ENCODE data around the gene CASP8AP2.
"Not testable (repeated sequence)": the region's sequence is repeated elsewhere in the genome, so short reads cannot be mapped to it uniquely, and the experiment has no call there.

Gene CASP8AP2

GRCh38 chr6:89826029-89826528 lies 3.6 kb upstream of the CASP8AP2 start:
- DNase-seq, result no peak

DNA sequence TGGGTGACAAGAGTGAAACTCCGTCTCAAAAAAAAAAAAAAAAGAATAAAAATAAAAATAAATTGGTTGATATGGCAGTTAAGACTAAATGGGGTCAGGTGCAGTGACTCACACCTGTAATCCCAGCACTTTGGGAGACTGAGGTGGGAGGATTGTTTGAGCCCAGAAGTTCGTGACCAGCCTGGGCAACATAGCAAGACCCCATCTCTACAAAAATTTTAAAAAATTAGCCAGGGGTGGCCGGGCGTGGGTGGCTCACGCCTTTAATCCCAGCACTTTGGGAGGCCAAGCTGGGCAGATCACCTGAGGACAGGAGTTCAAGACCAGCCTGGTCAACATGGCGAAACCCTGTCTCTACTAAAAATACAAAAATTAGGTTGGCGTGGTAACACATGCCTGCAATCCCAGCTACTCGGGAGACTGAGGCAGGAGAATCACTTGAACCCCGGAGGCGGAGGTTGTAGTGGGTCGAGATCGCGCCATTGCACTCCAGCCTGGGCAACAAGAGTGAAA lies 1.1 kb upstream of the CASP8AP2 start:
- not testable (repeated sequence) for DNase-seq

DNA sequence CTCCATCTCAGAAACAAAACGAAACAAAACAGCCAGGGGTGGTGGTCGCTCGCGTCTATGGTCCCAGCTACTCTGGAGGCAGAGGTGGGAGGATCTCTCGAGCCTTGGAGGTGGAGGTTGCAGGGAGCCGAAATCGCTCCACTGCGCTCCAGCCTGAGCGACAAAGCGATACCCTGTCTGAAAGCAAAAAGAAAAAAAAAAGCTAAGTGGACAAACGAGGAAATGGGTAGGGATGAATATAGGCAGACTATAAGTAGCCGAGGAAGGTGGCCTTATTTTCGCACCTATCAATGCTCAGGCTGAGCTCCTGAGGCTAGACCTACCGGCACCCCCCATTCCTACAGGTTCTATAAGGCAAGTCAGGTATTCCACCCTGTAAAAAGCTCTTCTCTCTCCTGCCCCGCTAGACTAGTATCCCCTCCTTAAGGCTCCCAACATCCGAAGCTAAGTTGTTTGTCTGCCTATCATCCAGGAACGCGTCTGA lies 650 bp upstream of the CASP8AP2 start:
- DNase-seq, result no peak

- DNase-seq, result no peak
Measured at GRCh38 chr6:89830170-89830809, 610 bp downstream of the CASP8AP2 start.

DNA sequence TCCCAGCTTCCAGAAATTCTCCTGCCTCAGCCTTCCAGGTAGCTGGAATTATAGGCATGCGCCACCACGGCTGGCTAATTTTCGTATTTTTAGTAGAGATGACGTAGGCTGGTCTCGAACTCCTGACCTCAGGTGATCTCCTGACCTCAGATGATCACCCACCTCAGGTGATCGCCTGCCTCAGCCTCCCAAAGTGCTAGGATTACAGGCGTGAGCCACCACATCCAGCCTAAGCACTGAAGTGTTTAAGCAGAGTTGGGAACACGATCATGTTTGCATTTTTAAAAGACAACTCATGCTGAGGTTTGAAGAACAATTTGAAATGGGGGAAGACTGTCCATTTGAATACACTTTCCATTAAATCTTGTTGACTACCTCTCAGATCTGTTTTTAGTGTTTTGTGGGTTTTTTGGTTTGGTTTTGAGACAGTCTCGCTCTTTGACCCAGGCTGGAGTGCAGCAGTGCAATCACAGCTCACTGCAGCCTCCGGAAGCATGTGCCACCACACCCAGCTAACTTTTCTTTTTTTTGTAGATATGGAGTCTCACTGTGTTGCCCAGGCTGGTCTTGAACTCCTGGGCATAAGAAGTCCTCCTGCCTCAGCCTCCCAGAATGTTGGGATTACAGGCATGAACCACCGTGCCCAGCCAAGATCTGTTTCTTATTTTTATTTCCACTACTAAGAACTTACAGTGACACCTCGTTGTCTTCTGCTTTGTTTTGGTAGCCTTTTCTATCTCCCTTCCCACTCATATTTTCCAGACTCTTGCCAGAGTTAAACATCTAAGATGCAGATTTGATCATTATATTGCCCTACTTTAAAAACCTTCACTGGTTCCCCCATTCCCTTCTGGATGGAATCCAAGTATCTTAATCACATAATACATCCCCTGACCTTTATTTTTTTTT lies 5.5 kb downstream of the CASP8AP2 start:
- DNase-seq, result no peak

GRCh38 chr6:89836639-89837222 lies 7.1 kb downstream of the CASP8AP2 start:
- DNase-seq, result no peak

DNA sequence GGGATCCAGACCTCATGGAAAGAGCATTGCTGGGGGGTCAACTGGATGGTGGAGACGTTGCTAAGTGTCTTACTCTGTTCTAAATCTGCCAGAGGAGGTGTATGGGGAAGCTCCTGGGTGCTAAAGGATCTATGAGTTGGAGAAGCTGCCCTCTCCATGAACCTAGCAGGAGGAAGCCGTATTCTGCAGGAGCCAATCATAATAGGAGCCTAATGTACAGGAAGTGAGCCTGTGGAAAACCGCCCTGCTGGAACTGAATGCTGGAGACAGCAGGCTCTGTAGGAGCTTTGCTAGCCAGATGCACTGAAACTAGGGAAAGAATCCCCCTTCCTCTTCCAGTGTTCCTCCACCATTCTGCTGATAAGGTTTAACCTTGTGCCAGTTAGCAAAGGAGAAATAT lies 10.9 kb downstream of the CASP8AP2 start:
- no peak for DNase-seq

DNA sequence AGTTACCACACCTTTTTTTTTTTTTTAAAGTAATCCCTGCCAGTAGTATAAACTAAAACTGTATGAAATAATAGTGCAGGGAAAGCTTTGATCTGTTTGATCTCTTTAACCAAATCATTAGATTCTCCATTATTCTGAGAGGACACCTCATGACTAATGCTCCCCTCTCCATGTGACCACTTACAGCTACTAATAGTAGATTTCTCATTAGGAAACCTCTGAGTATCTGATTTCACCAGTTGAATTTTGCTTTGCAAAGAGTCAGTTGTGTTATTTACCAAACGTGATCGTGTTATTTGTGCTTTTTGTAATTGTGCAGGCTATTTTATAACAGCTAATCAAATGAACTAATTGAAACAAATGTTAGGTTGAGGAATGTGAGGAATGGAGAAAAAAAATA lies 12.5 kb downstream of the CASP8AP2 start:
- no peak for DNase-seq

- DNase-seq, result peak; percentile 55
Measured at GRCh38 chr6:89843070-89843469, 13.4 kb downstream of the CASP8AP2 start.

- not testable (repeated sequence) for DNase-seq
Measured at GRCh38 chr6:89847513-89847912, 17.8 kb downstream of the CASP8AP2 start.

- no peak for DNase-seq
Measured at GRCh38 chr6:89853068-89853467, 23.4 kb downstream of the CASP8AP2 start.

DNA sequence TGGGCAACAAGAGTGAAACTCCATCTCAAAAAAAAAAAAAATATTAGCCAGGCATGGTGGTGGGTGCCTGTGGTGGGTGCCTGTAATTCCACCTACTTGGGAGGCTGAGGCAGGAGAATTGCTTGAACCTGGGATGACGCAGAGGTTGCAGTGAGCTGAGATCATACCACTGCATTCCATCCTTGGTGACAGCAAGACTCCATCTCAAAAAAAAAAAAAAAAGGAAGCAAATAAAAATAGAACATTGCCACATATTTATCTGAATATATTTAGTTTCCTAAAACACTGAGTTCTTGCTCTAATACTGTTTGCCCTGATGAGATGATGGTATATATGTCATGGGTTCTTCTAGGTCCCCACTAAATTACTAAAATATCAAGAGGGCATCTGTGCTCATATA lies 28.4 kb downstream of the CASP8AP2 start:
- no peak for DNase-seq

DNA sequence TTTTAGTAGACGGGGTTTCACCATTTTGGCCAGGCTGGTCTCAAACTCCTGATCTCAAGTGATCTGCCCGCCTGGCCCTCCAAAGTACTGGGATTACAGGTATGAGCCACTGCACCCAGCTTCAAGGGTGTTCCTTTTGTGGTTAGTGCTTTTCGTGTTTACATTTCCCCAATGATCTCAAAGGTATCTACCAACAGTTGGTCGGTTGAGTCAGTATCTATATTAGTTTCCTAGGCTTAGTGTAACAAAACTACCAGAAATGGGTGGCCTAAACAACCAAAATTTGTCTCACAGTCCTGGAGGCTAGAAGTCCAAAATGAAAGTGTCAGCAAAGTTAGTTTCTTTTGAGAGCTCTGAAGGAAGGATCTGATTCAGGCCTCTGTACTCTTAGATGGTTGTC lies 30.1 kb downstream of the CASP8AP2 start:
- DNase-seq, result no peak

DNA sequence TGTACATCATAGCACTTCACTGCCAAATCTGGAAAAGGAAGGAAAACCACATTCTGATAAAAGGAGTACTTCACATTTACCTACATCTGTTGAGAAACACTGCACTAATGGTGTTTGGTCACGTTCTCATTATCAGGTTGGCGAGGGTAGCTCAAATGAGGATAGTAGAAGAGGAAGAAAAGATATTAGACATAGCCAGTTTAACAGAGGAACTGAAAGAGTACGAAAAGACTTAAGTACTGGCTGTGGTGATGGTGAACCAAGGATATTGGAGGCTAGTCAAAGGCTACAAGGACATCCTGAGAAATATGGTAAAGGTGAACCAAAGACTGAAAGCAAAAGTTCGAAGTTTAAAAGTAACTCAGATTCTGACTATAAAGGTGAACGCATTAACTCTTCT lies 32.6 kb downstream of the CASP8AP2 start:
- DNase-seq, result no peak

GRCh38 chr6:89862698-89863097 lies 33.0 kb downstream of the CASP8AP2 start:
- no peak for DNase-seq

DNA sequence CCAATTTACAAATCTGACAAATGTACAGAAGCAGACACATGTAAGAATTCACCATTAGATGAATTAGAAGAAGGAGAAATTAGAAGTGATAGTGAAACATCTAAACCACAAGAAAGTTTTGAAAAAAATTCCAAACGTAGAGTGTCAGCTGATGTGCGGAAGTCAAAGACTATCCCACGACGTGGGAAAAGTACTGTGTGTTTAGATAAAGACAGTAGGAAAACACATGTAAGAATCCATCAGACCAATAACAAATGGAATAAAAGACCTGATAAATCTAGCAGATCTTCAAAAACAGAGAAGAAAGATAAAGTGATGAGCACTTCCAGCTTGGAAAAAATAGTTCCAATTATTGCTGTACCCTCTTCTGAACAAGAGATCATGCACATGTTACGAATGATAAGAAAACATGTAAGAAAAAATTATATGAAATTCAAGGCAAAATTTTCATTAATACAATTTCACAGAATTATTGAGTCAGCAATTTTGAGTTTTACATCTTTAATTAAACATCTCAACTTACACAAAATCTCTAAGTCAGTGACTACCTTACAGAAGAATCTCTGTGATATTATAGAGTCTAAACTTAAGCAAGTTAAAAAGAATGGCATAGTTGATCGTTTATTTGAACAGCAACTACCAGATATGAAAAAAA lies 36.5 kb downstream of the CASP8AP2 start:
- DNase-seq, result no peak

DNA sequence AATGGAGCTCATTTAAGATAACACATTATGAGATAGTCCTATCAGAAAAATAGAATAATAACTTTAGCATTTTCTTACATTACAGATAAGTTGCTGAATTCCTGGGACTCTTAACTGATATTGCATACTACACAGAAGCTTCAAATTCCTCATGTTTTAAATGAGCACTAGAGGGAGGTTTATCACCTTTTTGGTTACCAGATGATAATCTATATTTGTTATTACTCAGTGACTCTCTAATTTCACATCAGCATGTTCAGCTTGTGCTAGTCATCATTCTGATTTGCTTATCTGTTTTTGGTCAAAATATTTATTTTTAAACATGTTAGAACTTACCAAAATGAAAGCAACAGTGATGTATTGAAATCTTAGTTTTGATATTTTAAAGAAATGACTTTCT lies 44.0 kb downstream of the CASP8AP2 start:
- no peak for DNase-seq

GRCh38 chr6:89874438-89874837 lies 44.8 kb downstream of the CASP8AP2 start:
- no peak for DNase-seq

DNA sequence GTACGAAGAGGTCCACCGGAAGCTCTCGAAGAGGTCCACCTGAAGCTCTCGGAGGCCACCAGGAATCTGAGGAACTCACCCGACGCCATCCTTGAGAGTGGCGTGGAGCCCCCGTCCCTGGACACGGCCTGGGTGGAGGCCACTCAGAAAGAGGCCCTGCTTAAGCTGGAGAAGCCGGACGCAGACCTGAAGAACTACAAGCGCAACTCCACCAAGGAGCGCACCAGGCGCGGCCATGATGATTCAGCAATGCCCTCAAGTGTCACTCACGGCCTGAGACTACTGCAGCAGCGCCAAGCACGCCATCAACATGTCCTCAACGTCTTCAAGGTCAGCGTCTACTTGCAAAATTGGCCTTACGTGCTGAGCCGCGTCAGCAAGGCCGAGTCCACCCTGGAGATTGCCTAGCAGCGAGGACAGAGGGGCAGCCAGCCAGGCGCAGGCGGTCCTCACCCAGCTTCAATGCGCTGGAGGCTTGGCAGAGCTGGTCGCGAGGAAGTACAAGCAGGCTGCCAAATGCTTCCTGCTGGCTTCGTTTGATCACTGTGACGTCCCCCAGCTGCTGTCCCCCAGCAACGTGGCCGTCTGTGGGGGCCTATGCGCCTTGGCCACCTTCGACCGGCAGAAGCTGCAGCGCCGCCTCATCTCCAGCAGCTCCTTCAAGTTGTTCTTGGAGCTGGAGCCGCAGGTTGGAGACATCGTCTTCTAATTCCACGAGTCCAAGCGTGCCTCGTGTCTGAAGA lies 56.9 kb downstream of the CASP8AP2 start:
- no peak for DNase-seq

DNA sequence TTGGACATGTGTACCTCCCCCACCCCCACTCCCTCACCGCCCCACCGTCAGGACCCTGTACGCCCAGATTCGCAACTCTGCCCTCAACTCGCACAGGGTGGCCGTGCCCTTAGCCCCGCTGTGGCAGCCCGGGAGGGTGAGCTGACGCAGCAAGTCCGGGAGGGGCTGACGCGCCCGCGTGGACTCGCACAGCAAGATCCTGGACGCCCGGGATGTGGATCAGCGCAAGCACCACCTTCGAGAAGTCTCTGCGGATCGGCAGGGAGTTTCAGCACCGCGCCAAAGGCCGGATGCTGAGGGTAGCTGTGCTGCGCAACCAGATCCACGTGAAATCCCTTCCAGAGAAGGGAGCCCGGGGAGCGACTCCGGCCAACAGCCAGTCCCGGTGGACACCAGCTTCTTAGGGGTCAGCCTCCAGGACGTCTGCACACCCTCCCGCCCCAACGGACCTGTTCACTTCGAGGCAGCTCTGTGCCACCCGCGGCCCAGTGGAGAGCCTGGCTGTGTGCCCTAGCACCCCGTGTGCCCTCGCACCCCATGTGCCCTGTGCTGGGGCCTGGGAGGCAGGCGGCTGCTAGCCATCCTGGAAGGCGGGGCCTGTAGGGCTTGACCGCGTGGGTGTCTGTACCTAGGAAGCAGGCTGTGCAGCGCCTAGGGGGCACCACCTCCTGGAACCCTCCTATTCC lies 57.9 kb downstream of the CASP8AP2 start:
- no peak for DNase-seq

DNA sequence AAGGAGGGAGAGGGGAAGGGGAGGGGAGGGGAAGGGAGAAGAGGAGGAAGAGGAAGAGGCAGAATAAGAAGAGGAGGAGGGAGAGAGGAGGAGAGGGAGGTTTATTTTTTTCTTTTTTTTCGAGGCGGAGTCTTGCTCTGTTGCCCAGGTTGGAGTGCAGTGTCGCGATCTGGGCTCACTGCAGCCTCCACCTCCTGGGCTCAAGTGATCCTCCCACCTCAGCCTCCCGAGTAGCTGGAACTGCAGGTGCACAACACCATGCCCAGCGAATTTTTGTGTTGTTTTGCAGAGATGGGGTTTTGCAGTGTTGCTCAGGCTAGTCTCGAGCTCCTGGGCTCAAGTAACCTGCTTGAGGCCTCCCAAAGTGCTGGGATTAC lies 58.4 kb downstream of the CASP8AP2 start:
- no peak for DNase-seq

DNA sequence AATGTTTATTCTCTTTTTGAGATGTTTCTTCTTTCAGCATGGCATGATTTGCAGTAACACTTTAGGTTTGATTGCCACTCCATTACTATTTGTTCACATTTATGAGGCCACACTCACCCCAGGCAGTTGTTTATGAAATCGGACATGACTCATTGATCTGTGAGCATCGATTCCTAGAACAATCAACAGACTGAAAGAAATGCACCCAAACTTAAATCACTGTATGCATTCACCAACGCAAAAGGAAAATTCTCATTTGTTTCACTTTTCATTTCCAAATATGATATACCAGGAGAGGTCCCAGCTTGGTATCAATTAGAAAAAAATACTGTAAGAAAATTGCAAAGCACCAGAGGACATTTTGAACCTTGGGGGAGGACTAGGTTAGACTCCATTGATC lies 59.2 kb downstream of the CASP8AP2 start:
- no peak for DNase-seq
